A549 (cell line): ENCODE data around the gene CNTNAP5. TPM values are rescaled to one million over a fixed set of nuclear protein-coding genes. Genes with fewer than 3 reads are reported as not detected.
A peak's percentile ranks its signal among the peaks of the same experiment; 100 is the strongest.

Experiments used
- ATAC-seq, 2 experiments: fragments of 200-7000 bp in 1 of 2; fragments of >200 bp in 1 of 2; cut with Nextera tagmentation in 1 of 2; cut with Tn5 transposase in 1 of 2; 3 replicates each; pipeline versions ENCODE4 v1.8.0 to v1.9.1; 2018 to 2020; ENCODE audit warnings: mild to moderate bottlenecking in 1 of 2, moderate library complexity in 1 of 2
- CTCF ChIA-PET: fragments of 300-600 bp; sonication (Branson Sonifier 250); formaldehyde crosslinking; extraction: SDS; loops from one replicate; lab custom pipeline; 2021; ENCODE audit warnings: antibody characterized with exemption, inconsistent platforms; lab: Yijun Ruan, JAX
- POLR2A ChIA-PET: fragments of 350-600 bp; formaldehyde crosslinking; extraction: SDS; loops from one replicate; lab custom pipeline; 2021; ENCODE audit warnings: antibody characterized with exemption, inconsistent platforms; lab: Yijun Ruan, JAX
- DNase-seq, 2 experiments: peaks; one replicate each; pipeline versions ENCODE4 v3.0.0 to v3.0.0-alpha.2; 2011 to 2016; ENCODE audit warnings: low read depth in 1 of 2, low spot score in 1 of 2
- FAIRE-seq: peaks from 2 replicates; lab custom pipeline; 2011; peaks lifted over from hg19 to GRCh38; lab: Jason Lieb, UNC
- H3K27ac ChIP-seq, 2 experiments: fragments of >200 bp; sonication (Bioruptor Twin); formaldehyde crosslinking; 3 replicates each; pipeline ENCODE4 v1.5.1; 2016 to 2017
- H3K4me1 ChIP-seq: fragments of >200 bp; sonication (Bioruptor Twin); formaldehyde crosslinking; 3 replicates; pipeline ENCODE4 v1.6.1; 2016
- H3K4me2 ChIP-seq: fragments of >200 bp; sonication (Bioruptor Twin); formaldehyde crosslinking; 3 replicates; pipeline ENCODE4 v1.6.1; 2016
- H3K4me3 ChIP-seq: fragments of >200 bp; sonication (Bioruptor Twin); formaldehyde crosslinking; 3 replicates; pipeline ENCODE4 v1.5.1; 2016
- H3K9me3 ChIP-seq: fragments of >200 bp; sonication (Bioruptor Twin); formaldehyde crosslinking; 3 replicates; pipeline ENCODE4 v1.6.1; 2016
- CBX2 ChIP-seq: fragments of 200-600 bp; sonication (generic); IDR thresholded peaks from 2 replicates; pipeline ENCODE4 v1.6.1; 2016; ENCODE audit warnings: low read depth, mild to moderate bottlenecking, borderline replicate concordance
- CEBPB ChIP-seq, 2 experiments: fragments of >200 bp in 1 of 2; sonication (Bioruptor Twin) in 1 of 2; formaldehyde crosslinking in 1 of 2; IDR thresholded peaks; 2 replicates each; pipeline ENCODE4 v1.6.1; 2012 to 2016
- HMGXB4 ChIP-seq: fragments of 250-450 bp; sonication (Bioruptor Pico); IDR thresholded peaks from 2 replicates; pipeline ENCODE4 v1.5.0; 2021; ENCODE audit warnings: mild to moderate bottlenecking, moderate library complexity, borderline replicate concordance
- HOXB13 ChIP-seq: fragments of 250-450 bp; sonication (Bioruptor Pico); IDR thresholded peaks from 2 replicates; pipeline ENCODE4 v1.5.0; 2020; ENCODE audit warnings: low read depth, mild to moderate bottlenecking, moderate library complexity
- MAFK ChIP-seq: fragments of 450-650 bp; IDR thresholded peaks from 2 replicates; pipeline ENCODE4 v1.6.1; 2014; ENCODE audit not compliant: partially characterized antibody
- NFE2L2 ChIP-seq: fragments of 150-350 bp; conservative IDR thresholded peaks from 2 replicates; pipeline ENCODE4 v1.6.1; 2014; ENCODE audit warnings: low read length
- RARB ChIP-seq: fragments of 250-450 bp; sonication (Bioruptor Pico); IDR thresholded peaks from 2 replicates; pipeline ENCODE4 v1.8.0; 2021; ENCODE audit warnings: mild to moderate bottlenecking, moderate library complexity
- REST ChIP-seq: fragments of 200-600 bp; sonication (generic); IDR thresholded peaks from 2 replicates; pipeline ENCODE4 v1.6.1; 2016; ENCODE audit warnings: antibody characterized with exemption, mild to moderate bottlenecking, moderate library complexity
- RNF2 ChIP-seq: fragments of 200-600 bp; sonication (generic); IDR thresholded peaks from 2 replicates; pipeline ENCODE4 v1.6.1; 2016; ENCODE audit warnings: low read depth, mild to moderate bottlenecking, antibody characterized with exemption, moderate library complexity, borderline replicate concordance
- ZC3H11A ChIP-seq: fragments of 450-650 bp; IDR thresholded peaks from 2 replicates; pipeline ENCODE4 v1.6.1; 2014; ENCODE audit warnings: antibody characterized with exemption, mild to moderate bottlenecking
- WGBS: methylation state at CpG from one replicate; pipeline ENCODE4 v1.1.6; 2017; ENCODE audit errors: missing lambda C conversion rate; 5-methylcytosine and 5-hydroxymethylcytosine counted together
- polyA plus RNA-seq, 4 experiments: library from polyadenylated mRNA; depleted of rRNA in 3 of 4; stranded (reverse); fragments of >200 nt; fragmentation: RNase III in 1 of 4; extraction: RNeasy Plus Mini Kit Qiagen cat#74134 plus additional on column Dnase treatment in 1 of 4; gene quantifications; 2 replicates in 3 of 4; 3 replicates in 1 of 4; pipeline ENCODE4 v1.2.3, GENCODE V29; 2011 to 2017

The CNTNAP5 gene
- polyA plus RNA-seq, 2 of the 4 experiments (the other 2 are of a cell fraction): not detected

GRCh38 chr2:124426122-124426521, 401.0 kb downstream of the CNTNAP5 start:
- no peak overlapping the region for H3K4me3 ChIP-seq
- ChIA-PET CTCF (no interaction called here), POLR2A (no interaction called here)
- FAIRE-seq (no peak), ATAC-seq (no peak)
- no peaks in the 10 kb centered on the region for H3K9me3 ChIP-seq
- no peak overlapping the region for H3K27ac ChIP-seq
- no peak overlapping the region for H3K4me2 ChIP-seq
- TF ChIP-seq RARB (CRISPR knock-in tag) (no peak), CBX2 (no peak), HMGXB4 (CRISPR knock-in tag) (no peak), CEBPB (IDR thresholded peaks at IDR 0.05) (no peak), HOXB13 (CRISPR knock-in tag) (no peak), ZC3H11A (no peak), RNF2 (no peak), NFE2L2 (no peak)
- TF ChIP-seq, all 56 proteins: peak for 0
- WGBS: 5% methylated on average over 2 of the region's 2 CpGs
- H3K4me1 ChIP-seq: no peaks in the 10 kb centered on the region
- DNase-seq: no peak

- FAIRE-seq (no peak), DNase-seq (no peak), ATAC-seq (no peak)
- POLR2A ChIA-PET: no interaction called here
- Histone ChIP-seq H3K4me1 (no peaks in the 10 kb centered on the region), H3K9me3 (no peaks in the 10 kb centered on the region), H3K4me3 (no peak overlapping the region), H3K27ac (no peak overlapping the region), H3K4me2 (no peak overlapping the region)
- 0% methylated on average over 2 of the region's 2 CpGs for WGBS
- CTCF ChIA-PET: no interaction called here
- no peak for TF ChIP-seq REST
Observed at GRCh38 chr2:124426625-124427024, 401.5 kb downstream of the CNTNAP5 start.

- Histone ChIP-seq H3K27ac (no peak overlapping the region), H3K4me2 (no peak overlapping the region), H3K4me3 (no peak overlapping the region), H3K9me3 (no peaks in the 10 kb centered on the region), H3K4me1 (no peaks in the 10 kb centered on the region)
- POLR2A ChIA-PET: no interaction called here
- TF ChIP-seq MAFK (no peak), REST (0 out of 2 replicates have a peak, but pooled peaks have one; percentile 22)
- DNase-seq: no peak
- no peak for FAIRE-seq
- WGBS: 0% methylated on average over 1 of the region's 1 CpG
- CTCF ChIA-PET: no interaction called here
- no peak for ATAC-seq
Observed at GRCh38 chr2:124437811-124438210, 412.7 kb downstream of the CNTNAP5 start.
